ENCODE results near the gene GRHL3. TPM values are rescaled to one million over a fixed set of nuclear protein-coding genes. Genes with fewer than 3 reads are reported as not detected.

Gene GRHL3
- total RNA-seq, 1 donor from 2014 or later = not detected

DNA sequence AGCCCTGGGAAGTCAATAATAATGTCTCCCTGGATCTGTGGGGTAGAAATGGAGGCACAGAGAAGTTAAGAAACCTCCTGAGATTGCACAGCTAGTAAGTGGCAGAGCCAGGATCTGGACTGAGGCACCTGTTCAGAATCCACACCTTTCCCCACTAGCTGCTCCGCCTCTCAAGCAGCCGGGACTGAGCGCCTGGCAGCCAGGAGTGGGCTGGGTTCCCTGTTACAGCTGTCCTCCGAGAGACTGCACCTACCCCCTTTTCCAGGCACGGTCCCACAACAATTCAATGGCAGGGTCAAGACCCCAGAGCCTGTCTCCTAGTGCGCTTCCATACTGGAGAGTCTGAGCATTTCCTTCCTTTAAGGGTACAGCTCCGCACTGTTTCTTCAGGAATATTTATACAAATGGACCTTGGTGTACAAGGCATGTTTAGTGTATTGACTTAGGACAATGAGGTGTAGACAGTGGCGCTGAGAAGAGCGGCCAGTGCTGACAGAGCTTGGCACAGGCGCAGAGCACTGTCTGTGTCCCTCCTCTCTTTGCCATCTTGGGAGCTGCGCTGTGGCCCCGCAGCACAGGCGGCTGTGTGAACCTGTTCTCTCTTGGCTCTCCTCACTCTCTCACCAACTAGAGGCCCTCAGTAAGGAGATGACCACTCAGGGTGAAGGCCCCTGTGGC lies 24.4 kb downstream of the GRHL3 start:
- DNase-seq (ENCODE audit: low read depth in 2 of 2) = no peak

DNA sequence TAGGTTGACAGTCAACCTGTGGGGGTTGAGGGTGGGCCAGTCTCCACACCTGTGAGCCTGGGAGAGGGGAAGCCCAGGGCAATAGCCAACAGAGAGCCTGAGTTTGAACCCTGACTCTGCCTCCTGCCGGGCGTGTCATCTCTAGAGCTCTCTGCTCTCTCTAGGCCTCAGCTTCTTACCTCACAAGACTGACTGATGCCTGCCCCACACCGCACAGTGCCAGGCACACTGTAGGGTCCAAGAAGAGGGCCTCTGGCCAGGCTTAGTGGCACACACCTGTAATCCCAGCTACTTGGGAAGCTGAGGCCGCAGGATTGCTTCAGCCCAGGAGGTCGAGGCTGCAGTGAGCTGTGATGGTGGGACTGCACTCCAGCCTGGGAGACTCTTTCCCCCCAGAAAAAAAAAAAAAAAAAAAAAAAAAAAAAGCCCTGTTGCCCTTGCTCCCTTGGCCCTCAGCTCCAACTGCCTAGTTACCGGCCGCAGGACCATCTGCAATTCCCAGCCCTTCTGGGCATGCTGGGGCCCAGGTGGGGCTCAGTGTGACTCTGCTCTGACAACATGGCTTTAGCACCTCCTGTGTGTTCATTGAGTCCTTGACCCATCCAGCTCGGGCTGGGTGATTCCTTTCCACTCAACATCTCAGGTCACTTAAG lies 25.1 kb downstream of the GRHL3 start:
- no peak for DNase-seq (ENCODE audit: low read depth in 2 of 2)

DNA sequence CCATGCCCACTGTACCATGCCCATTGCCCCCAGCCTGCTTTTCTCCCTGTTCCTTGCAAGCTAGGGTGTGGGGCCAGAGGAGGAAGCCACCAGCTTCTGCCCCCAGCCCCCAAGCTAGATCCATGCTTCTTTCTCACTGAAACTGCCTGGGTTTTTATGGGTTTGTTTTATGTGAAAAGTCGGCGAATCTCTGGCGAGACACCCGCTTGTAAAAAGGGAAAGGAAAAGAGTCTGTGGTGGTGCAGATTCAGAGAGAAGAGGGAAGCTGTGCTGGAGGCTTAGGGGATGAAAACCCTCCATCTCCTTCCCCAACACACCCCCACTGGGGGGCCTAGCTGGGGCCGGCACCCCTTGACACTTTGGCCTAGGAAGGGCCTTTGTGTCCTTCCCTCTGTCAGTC lies 26.2 kb downstream of the GRHL3 start:
- DNase-seq (ENCODE audit: low read depth in 2 of 2) = no peak

DNA sequence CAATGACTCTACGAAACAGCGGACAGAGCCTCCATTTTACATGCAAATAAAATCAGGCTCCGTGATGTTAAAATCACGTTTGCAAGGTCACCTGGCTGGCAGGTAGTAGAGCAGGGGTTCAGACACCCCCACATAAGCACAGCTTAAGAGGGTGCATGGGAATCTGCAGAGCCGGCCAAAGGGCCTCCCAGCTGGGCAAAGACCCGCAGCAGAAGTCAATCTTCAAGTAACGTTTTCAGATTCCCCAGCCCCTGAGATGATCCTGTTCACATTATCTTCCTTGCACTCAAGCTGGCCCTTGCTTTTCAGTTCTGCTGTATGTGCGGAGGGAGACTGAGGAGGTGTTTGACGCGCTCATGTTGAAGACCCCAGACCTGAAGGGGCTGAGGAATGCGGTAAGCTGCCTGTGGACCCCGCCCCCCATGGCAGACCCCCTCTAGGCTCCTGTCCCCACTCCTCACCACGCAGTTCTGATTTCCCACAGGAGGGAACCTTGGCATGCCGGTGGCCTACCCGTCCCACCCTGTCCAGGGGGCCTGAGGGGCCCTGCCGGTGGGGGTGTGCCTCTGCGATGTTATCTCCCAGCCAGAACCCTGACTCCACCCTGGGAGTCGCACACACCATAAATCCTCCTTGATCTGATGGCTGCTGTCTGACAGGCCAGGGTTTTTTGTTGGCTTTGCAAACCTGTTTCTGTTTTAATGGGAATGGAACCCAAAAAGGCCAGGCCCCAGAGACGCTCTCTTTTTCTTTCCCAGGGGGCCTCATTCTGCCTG lies 28.2 kb downstream of the GRHL3 start:
- no peak for DNase-seq (ENCODE audit: low read depth in 2 of 2)

DNA sequence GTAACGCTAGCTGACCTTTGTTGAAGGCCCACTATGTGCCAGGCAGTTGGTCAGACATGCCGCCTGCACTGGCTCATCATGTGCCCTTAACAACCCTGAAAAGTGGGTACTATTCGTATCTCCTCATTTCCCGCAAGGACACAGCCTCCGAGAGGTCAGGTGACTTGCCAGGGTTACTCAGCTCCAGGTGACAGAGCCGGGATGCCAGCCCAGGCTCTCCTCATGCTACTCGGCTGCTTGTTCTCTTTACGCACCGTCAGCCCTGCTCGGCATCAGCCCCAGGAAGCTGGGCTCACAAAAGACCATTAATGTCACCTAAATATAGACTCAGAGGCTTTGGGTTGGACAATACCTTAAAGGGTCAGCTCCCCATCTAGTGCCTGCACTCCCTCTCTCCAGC lies 29.0 kb downstream of the GRHL3 start:
- no peak for DNase-seq (ENCODE audit: low read depth in 2 of 2)

DNA sequence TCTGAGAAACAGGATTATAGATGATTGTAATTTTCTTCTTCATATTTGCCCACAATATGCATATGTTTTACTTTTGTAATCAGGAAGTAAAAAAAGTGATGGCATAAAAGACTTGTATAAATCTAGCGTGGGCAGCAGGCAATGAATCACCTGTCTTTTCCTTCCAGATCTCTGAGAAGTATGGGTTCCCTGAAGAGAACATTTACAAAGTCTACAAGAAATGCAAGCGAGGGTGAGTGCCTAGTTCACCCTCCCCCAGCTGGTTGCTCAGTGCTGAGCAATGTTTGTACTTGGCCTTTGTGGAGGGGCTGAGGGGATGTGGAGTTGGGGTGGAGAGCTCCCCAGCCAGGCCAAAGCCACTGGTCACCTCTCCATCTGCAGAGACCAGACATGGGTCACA lies 30.7 kb downstream of the GRHL3 start:
- no peak for DNase-seq (ENCODE audit: low read depth in 2 of 2)

DNA sequence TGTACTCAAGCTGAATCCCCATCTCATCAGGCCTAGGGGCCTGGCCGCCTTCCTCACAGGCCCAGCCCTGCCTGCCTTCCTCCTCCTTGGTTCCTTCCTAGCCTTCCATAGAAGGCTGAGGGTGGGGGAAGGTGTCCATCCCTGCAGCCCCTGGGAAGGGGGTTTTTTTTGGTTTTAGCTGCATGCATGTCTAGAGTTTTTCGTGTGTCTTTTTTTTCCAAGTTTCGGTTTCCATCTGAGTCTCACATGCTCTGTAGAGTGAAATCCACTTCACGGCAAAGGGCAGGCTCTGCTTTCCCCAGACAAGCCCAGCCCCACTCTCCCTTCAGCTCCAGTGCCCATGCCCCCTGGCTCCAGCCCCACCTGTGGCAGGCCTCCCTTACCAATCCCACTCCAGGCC lies 32.1 kb downstream of the GRHL3 start:
- no peak for DNase-seq (ENCODE audit: low read depth in 2 of 2)

DNA sequence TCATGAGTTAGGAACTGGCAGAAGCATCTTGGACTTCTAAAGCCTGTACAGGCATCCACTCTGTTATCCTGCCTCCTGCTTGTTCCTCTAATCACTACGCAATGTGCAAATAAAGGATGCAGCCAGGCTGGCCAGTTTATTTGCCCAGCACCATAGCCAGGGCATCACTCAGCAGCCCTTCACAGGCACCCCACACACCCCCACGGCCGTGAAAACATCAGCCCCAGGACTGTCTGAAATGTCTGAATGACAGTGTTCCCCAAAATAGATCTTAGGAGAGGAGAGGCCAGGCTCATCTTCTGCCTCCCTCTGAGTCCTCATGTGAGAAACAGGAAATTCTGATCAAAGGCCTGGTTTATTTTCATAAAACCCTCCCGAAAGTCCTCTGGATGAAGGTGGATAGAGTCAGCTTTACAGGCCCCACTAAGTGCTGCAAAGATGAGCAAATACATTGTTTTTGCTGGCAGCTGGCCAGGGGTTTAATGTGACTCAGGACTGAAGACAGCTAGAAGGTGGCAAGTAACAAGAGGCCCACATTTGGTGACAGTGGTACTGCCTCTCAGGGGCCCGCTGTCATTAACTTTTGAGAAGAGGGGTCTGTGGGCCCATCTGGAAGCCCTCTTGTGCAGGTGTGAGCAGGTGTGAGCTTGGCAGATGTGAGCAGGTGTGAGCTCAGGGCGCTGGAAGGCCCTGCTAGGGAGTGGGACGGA lies 32.9 kb downstream of the GRHL3 start:
- peak in 1 of 2 donors; percentile 12 for DNase-seq (ENCODE audit: low read depth in 2 of 2)

DNA sequence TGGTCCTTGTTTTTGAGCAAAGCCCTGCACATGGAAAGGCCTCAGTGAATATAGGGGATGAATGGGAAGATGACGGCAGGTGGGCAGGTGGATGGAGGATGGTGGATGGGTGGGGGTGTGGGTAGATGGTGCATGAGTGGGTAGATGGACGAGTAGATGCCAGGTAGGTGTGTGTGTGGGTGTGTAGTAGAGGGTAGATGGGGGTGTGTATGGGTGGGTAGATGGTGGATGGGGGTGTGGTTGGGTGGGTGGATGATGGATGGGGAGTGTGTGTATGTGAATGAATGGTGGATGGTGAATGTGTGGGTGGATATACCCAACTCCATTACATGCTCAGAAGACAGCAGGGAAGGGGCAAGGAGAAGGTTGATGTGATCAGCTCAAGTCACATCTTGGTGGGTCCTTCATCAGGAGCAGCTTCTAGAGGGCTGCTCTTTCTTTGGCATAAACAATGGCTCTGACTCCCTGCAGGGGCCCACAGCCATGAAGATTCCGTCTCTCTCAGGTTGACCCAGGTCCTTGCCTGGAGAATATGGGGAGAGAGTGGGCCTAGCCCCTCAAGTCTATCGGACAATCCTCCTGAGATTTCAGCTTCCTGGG lies 34.2 kb downstream of the GRHL3 start:
- DNase-seq (ENCODE audit: low read depth in 2 of 2) = no peak

DNA sequence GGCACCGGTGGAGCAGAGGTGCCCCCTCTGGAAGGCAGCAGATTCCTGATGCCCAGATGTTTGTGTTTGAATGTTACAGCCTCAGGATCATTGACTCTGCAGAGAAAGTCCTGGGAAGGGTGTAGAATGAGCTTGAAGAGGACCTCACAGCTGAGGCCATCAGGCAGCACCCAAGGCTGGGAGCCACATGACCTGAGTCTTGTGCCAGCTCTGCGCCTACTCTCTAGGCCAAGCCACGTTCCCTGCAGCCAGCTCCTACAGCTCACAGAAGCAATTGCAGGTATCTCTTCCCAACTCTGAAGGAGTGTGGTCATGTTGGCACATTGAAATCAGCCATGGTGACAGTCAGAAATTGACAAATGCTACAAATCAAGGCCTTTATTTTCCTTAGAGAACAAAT lies 36.3 kb downstream of the GRHL3 start:
- DNase-seq (ENCODE audit: low read depth in 2 of 2) = no peak

DNA sequence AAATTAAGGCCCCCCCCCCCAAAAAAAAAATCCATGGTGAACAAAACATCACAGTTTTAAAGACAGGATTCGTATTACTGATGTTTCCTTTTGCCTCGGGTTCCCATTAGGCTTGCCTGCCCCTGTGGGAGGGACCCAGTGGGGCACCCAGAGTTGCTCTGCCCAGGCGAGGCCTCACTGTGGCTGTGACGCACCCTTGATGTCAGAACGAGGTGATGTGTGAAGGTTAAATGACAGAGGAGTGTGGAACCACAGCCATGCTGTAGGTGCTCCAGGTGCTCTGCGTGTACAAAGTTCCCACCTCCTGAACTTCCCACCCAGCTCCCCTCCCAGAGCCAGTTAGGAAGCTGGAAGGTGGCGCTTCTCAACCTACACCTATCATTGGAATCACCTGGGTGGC lies 37.9 kb downstream of the GRHL3 start:
- no peak for DNase-seq (ENCODE audit: low read depth in 2 of 2)

DNA sequence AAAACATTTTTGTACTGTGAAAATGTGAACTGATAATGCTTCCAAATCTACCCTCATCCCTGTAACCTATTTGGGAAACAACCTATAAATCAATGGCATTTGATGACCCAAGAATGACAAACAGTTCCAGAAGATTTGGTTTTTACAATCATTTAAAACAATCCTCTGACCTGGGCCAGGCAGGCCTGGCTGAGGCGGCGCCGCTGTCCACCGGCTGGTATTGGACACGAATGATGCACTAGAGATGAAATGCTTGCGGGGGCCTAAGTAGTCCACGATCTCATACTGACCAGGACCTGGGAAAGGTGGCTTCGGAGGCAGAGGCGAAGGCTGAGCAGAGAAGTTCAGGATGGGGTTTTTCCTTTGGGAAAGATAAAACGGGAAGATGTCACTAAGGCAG lies 41.5 kb downstream of the GRHL3 start:
- no peak for DNase-seq (ENCODE audit: low read depth in 2 of 2)

DNA sequence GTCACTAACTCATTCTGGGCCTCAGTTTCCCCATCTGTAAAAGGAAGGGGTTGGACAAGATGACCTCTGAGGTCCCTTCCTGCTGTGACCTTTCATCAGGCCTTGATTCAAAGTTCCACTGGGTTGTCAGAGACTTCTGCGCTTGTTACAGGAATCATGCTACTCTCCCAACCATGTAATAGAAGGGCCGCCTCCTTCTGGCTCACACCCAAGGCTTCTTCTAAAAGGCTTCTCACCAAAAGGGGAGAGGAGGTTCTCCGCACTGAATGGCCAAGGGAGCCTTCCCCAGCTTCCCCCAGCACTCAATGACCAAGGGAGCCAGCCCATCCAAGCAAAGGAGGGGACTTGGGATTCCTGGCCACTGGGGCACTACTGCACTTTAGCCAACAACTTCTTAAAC lies 42.7 kb downstream of the GRHL3 start:
- no peak for DNase-seq (ENCODE audit: low read depth in 2 of 2)

DNA sequence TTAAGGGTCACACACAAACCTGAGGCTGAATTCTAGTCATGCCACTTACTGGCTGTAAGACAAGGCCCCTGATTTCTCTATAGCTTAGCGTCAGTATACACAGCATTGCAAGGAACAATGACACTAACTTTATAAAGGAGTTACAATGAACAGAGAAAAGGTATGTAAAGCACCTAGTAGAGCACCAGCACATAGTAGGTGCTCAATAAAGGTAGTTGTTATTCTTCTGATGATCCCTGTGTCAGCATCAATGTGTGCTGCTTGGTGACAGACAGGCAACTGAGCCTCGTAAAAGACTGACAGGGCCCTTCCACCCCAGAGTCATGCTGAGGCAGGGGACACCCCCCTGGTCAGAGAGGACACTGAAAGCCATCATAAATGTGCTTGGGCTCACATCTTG lies 43.2 kb downstream of the GRHL3 start:
- no peak for DNase-seq (ENCODE audit: low read depth in 2 of 2)

DNA sequence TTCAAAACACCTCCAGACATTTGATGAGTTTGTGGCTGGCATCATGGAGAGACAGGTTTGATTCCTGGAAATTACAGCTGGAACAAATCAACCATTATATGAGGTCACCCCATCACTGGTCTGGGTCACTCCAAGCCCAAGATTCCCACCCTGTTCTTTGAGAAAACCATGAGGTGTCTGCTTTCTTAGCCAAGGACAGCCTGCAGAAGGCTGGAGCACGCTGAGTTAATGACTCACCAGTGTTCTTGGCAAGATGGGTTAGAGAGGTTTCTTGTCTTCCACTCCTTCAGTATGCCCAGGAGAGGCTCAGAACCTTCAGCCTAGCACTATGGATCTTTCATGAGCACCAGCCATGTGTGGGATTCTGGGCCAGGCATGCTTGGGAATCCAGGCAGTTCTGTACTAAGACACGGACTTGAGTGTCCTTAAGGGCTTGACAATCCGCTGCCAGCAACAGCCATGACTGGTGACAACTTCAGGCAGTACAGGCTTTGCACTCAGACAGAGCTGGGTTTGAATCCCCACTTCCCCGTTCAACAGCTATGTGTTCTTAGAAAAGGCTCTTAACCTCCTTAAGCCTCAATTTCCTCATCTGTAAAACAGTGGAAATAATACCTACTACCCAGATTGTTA lies 43.9 kb downstream of the GRHL3 start:
- no peak for DNase-seq (ENCODE audit: low read depth in 2 of 2)

DNA sequence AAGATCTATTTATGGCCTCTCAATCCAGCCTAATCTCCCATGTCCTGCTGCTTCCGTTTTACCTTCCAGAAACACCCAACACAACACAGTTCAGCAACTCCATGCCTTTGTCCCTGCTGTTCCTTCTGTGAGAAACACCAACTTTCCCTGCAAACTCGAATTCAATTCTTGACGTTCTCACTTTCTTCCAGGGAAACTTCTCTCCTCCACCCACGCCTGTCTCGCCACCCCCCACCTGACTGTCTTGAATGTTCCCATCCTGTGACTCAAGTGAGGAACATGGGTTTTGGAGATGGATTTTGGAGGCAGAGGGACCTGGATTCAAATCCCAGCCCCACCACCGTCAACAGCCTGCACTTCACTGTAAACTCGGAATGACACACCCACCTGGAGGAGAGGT lies 44.8 kb downstream of the GRHL3 start:
- no peak for DNase-seq (ENCODE audit: low read depth in 2 of 2)

DNA sequence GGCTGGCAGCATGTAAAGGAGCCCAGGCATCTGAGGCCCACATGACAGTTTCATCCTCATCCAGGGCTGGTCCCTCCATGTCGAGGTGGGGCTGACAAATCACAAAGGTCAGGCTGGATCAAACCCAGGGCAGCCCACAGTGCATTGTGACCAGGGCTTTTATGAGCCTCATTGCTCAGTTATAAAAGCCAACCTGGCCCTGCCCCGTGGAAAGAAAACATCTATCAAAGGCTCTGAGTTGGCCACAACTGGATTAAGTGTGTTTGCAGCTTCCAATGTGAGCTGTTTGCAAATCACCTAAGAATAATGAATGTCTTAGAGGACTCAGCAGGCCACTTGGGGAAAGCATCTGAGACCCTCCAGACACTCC lies 45.4 kb downstream of the GRHL3 start:
- no peak for DNase-seq (ENCODE audit: low read depth in 2 of 2)

DNA sequence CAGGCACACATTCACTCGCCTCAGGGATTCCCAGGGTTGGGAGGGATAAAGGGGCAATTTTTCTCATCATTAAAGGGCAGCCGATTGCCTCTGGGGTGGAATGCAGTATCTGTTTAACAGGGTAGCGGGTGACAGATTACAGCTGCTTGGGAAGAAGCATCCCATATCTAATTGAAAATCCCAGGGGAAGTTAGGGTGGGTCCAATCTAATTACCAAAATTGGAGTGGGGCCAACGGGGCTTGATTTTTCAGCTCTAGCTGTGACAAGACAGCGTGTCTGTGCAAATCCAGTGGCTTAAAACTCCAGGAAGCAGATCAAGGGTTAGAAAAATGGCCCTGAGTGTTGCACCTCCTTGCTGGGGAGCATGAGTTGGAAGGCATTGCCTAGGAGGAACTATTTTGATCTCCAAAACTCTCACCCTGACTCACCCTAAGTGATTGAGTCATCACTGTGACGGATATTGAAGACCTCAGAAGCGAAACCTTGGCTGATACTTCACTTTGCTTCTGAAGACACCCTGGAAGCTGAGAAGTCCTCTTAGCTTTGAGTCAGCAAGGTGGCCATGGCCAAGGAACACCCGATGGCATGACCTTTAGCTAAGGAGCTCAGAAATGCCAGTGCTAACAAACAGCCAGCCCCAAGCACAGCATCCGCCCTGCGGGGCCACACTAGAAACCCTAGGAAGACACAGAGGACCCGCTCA lies 46.0 kb downstream of the GRHL3 start:
- peak in 1 of 2 donors; percentile 14 for DNase-seq (ENCODE audit: low read depth in 2 of 2)

DNA sequence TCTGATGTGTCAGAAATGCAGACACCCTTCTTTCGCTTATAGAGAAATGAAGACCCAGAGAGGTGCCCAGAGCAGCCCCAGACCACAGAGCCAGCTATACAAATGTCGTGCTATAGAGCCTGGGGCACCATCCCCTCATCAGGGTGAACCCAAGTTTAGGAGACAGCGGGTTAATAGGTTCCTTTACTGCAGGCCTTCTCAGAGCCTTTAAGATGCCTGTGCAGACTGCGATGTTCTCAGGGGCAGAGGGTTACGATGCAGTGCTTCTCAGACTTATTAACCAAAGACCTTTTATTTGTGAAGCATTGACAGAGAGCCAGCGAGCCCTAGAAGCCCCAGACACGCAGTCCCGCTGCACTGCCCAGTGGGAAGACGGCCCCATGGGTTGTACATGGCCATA lies 47.5 kb downstream of the GRHL3 start:
- DNase-seq (ENCODE audit: low read depth in 2 of 2) = no peak

DNA sequence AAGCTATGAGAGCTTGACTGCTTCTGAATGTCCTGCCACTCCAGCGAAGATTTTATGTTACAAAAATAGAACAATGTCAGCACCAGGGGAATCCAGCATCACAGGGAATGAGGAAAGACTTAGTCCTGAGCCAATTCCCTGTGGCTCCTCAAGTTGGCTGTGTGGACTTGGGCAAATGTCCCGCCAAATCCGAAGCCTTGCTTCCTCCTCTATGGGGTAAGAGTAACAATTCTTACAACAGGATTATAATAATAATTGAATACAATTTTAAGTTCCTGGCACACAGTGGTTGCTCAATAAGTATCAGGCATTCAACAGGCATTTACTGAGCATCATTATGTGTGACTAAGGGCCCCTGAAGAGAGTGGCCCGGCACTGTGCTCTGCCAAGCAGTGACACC lies 50.0 kb downstream of the GRHL3 start:
- DNase-seq (ENCODE audit: low read depth in 2 of 2) = no peak

DNA sequence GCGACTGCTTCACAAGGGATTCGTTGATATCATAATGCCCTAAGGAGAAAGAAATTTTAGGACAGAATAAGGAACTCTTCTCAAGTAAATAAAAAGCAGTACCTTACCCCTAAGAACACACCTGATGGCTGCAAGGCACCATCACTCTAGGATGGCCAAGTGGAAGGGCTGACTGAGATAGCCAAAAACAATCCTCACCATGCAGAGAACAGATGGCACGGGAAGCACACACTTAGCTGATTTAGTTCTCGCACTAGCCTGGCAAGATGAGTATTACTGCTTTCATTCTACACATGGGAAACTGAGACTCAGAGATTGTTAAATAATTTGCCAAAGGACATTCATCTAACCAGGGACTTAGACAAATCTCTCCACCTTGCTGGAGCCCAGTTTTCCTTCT lies 50.6 kb downstream of the GRHL3 start:
- no peak for DNase-seq (ENCODE audit: low read depth in 2 of 2)
